ENCODE data around the gene JPH2.
A peak's percentile ranks its signal among the peaks of the same experiment; 100 is the strongest.

Gene JPH2

DNA sequence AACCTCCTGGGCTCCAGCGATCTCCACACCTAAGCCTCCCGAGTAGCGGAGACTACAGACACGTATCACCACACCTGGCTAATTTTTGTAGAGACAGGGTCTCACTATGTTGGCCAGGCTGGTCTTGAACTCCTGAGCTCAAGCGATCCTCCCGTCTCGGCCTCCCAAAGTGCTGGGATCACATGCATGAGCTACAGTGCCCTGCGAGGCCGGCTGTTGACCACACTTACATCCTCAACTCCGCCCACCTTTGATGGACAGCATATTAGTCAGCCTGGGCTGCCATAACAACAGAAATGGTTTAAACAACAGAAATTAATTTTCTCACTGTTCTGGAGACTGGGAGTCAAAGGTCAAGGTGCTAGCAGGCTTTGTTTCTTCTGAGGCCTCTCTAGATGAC, 107.7 kb downstream of the JPH2 start:
- no peaks in the 10 kb centered on the region for H3K27me3 ChIP-seq (replicated peaks; ENCODE audit: insufficient read depth, low read length)
- no peak overlapping the region for H2AFZ ChIP-seq (ENCODE audit: low read length)
- no peaks in the 10 kb centered on the region for H4K20me1 ChIP-seq (ENCODE audit: insufficient read depth, low read length)
- H3F3A ChIP-seq (ENCODE audit: insufficient read depth, low read length) = 0 out of 2 replicates have a peak, but pooled peaks cover 6% of the 10 kb centered on the region
- H3K9me2 ChIP-seq (replicated peaks; ENCODE audit: insufficient read depth, low read length) = no peaks in the 10 kb centered on the region
- peaks cover 21% of the 10 kb centered on the region for H3K4me1 ChIP-seq (ENCODE audit: low read length)
- no peaks in the 10 kb centered on the region for H3K79me2 ChIP-seq (ENCODE audit: low read length)
- DNase-seq = no peak
- H3K9ac ChIP-seq (ENCODE audit: low read length) = peak overlapping the region; percentile 63; the same call in 1 of the 2 replicates
- H3K36me3 ChIP-seq (replicated peaks; ENCODE audit: insufficient read depth, low read length) = no peaks in the 10 kb centered on the region
- no peak for TF ChIP-seq EZH2phosphoT487 (IDR thresholded peaks at IDR 0.05; ENCODE audit: low read length)
- no peak for TF ChIP-seq EZH2 (optimal IDR thresholded peaks at IDR 0.05; ENCODE audit: low read depth, low read length)
- TF ChIP-seq, protein P1, sequence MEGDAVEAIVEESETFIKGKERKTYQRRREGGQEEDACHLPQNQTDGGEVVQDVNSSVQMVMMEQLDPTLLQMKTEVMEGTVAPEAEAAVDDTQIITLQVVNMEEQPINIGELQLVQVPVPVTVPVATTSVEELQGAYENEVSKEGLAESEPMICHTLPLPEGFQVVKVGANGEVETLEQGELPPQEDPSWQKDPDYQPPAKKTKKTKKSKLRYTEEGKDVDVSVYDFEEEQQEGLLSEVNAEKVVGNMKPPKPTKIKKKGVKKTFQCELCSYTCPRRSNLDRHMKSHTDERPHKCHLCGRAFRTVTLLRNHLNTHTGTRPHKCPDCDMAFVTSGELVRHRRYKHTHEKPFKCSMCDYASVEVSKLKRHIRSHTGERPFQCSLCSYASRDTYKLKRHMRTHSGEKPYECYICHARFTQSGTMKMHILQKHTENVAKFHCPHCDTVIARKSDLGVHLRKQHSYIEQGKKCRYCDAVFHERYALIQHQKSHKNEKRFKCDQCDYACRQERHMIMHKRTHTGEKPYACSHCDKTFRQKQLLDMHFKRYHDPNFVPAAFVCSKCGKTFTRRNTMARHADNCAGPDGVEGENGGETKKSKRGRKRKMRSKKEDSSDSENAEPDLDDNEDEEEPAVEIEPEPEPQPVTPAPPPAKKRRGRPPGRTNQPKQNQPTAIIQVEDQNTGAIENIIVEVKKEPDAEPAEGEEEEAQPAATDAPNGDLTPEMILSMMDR (IDR thresholded peaks at IDR 0.05; ENCODE audit: low read length) = no peak
- no peak overlapping the region for H3K4me3 ChIP-seq (ENCODE audit: low read length)
- H3K4me2 ChIP-seq (ENCODE audit: low read depth, low read length) = 0 out of 2 replicates have a peak overlapping the region, but pooled peaks have one; percentile 42
- H3K9me3 ChIP-seq (replicated peaks; ENCODE audit: insufficient read depth, low read length) = no peaks in the 10 kb centered on the region
- H3K27ac ChIP-seq (ENCODE audit: low read length) = peak overlapping the region; percentile 88

DNA sequence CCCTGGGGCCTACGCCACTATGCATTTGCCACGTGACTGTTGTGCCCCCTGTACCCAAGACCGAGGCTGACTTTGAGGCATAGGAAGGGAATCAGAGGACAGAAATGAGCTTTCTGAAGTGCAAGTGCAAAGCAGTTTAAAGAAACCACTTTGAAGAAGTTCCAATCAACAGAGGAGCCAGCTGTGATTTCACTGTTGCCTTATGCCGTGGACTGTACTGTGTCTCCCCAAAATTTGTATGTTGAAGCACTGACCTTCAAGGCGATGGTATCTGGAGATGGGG, 111.1 kb downstream of the JPH2 start:
- no peak overlapping the region for H3K4me3 ChIP-seq (ENCODE audit: low read length)
- H3K79me2 ChIP-seq (ENCODE audit: low read length) = no peaks in the 10 kb centered on the region
- no peak for DNase-seq
- H3K27ac ChIP-seq (ENCODE audit: low read length) = no peak overlapping the region
- no peaks in the 10 kb centered on the region for H3K9me3 ChIP-seq (replicated peaks; ENCODE audit: insufficient read depth, low read length)
- peaks cover 23% of the 10 kb centered on the region for H3K4me1 ChIP-seq (ENCODE audit: low read length)
- H3K27me3 ChIP-seq (replicated peaks; ENCODE audit: insufficient read depth, low read length) = no peaks in the 10 kb centered on the region
- no peak overlapping the region for H2AFZ ChIP-seq (ENCODE audit: low read length)
- H3K4me2 ChIP-seq (ENCODE audit: low read depth, low read length) = no peak overlapping the region
- TF ChIP-seq, protein P1 (IDR thresholded peaks at IDR 0.05; ENCODE audit: low read length) = no peak
- TF ChIP-seq EZH2 (optimal IDR thresholded peaks at IDR 0.05; ENCODE audit: low read depth, low read length) (no peak), EZH2phosphoT487 (IDR thresholded peaks at IDR 0.05; ENCODE audit: low read length) (no peak)
- no peak overlapping the region for H3K9ac ChIP-seq (ENCODE audit: low read length)
- no peaks in the 10 kb centered on the region for H3K9me2 ChIP-seq (replicated peaks; ENCODE audit: insufficient read depth, low read length)
- H3K36me3 ChIP-seq (replicated peaks; ENCODE audit: insufficient read depth, low read length) = no peaks in the 10 kb centered on the region
- H4K20me1 ChIP-seq (ENCODE audit: insufficient read depth, low read length) = no peaks in the 10 kb centered on the region
- 0 out of 2 replicates have a peak, but pooled peaks cover 6% of the 10 kb centered on the region for H3F3A ChIP-seq (ENCODE audit: insufficient read depth, low read length)

- Histone ChIP-seq H3K9me2 (replicated peaks; ENCODE audit: insufficient read depth, low read length) (no peaks in the 10 kb centered on the region), H3F3A (ENCODE audit: insufficient read depth, low read length) (peaks cover 8% of the 10 kb centered on the region; the same call in 1 of the 2 replicates), H4K20me1 (ENCODE audit: insufficient read depth, low read length) (no peaks in the 10 kb centered on the region), H3K36me3 (replicated peaks; ENCODE audit: insufficient read depth, low read length) (no peaks in the 10 kb centered on the region), H3K79me2 (ENCODE audit: low read length) (no peaks in the 10 kb centered on the region), H3K9me3 (replicated peaks; ENCODE audit: insufficient read depth, low read length) (no peaks in the 10 kb centered on the region), H3K4me1 (ENCODE audit: low read length) (peaks cover 25% of the 10 kb centered on the region), H3K4me2 (ENCODE audit: low read depth, low read length) (no peak overlapping the region), H3K4me3 (ENCODE audit: low read length) (no peak overlapping the region), H3K9ac (ENCODE audit: low read length) (no peak overlapping the region), H3K27ac (ENCODE audit: low read length) (no peak overlapping the region), H3K27me3 (replicated peaks; ENCODE audit: insufficient read depth, low read length) (no peaks in the 10 kb centered on the region), H2AFZ (ENCODE audit: low read length) (no peak overlapping the region)
- DNase-seq = no peak
- TF ChIP-seq, protein P1 (IDR thresholded peaks at IDR 0.05; ENCODE audit: low read length) = no peak
- no peak for TF ChIP-seq EZH2phosphoT487 (IDR thresholded peaks at IDR 0.05; ENCODE audit: low read length)
- TF ChIP-seq EZH2 (optimal IDR thresholded peaks at IDR 0.05; ENCODE audit: low read depth, low read length) = no peak
Observed at GRCh38 chr20:44075191-44075949, 111.6 kb downstream of the JPH2 start.
